ENCODE measurements around the gene EIF4B. TPM values are rescaled to one million over a fixed set of nuclear protein-coding genes. Genes with fewer than 3 reads are reported as not detected.

The EIF4B gene
- total RNA-seq, 1 donor from 2014 or later: 833 TPM

- peaks cover 9% of the 10 kb centered on the region for H4K20me1 ChIP-seq (ENCODE audit: low read depth)
- peaks cover 11% of the 10 kb centered on the region for H3K27me3 ChIP-seq
- no peak overlapping the region for H2AFZ ChIP-seq (replicated peaks)
- H3F3A ChIP-seq (ENCODE audit: low read depth): no peaks in the 10 kb centered on the region
- no peak for TF ChIP-seq EZH2 (IDR thresholded peaks at IDR 0.05)
- Mint-ChIP-seq H3K4me1 (peaks cover 17% of the 10 kb centered on the region), H3K27me3 (ENCODE audit: insufficient read depth, low read depth) (peaks cover 21% of the 10 kb centered on the region), H3K36me3 (no peaks in the 10 kb centered on the region), H3K27ac (peak overlapping the region; percentile 7), H3K9me3 (no peaks in the 10 kb centered on the region), H3K4me3 (no peak overlapping the region)
- no peaks in the 10 kb centered on the region for H3K79me2 ChIP-seq (ENCODE audit: low read depth)
- H3K4me2 ChIP-seq: no peak overlapping the region
- no peaks in the 10 kb centered on the region for H3K9me3 ChIP-seq (ENCODE audit: low read depth)
- H3K4me3 ChIP-seq: no peak overlapping the region
- peaks cover 2% of the 10 kb centered on the region for H3K4me1 ChIP-seq
- H3K36me3 ChIP-seq: no peaks in the 10 kb centered on the region
- no peak overlapping the region for H3K9ac ChIP-seq
- no peak for DNase-seq (ENCODE audit: low spot score)
- no peak overlapping the region for H3K27ac ChIP-seq
Observed at GRCh38 chr12:53056296-53056695, 50.0 kb downstream of the EIF4B start.

GRCh38 chr12:53056901-53057300, 50.6 kb downstream of the EIF4B start:
- Histone ChIP-seq H3K36me3 (no peaks in the 10 kb centered on the region), H4K20me1 (ENCODE audit: low read depth) (peaks cover 9% of the 10 kb centered on the region), H3K79me2 (ENCODE audit: low read depth) (no peaks in the 10 kb centered on the region), H3K4me1 (no peaks in the 10 kb centered on the region), H3F3A (ENCODE audit: low read depth) (no peaks in the 10 kb centered on the region), H3K4me3 (no peak overlapping the region), H3K27ac (no peak overlapping the region), H3K4me2 (no peak overlapping the region), H2AFZ (replicated peaks) (no peak overlapping the region), H3K9ac (no peak overlapping the region), H3K27me3 (peaks cover 11% of the 10 kb centered on the region), H3K9me3 (ENCODE audit: low read depth) (no peaks in the 10 kb centered on the region)
- TF ChIP-seq CTCF (IDR thresholded peaks at IDR 0.05) (no peak), EZH2phosphoT487 (IDR thresholded peaks at IDR 0.05) (no peak), EZH2 (IDR thresholded peaks at IDR 0.05) (no peak)
- no peak for DNase-seq (ENCODE audit: low spot score)
- no peak overlapping the region for H3K4me3 Mint-ChIP-seq
- H3K27ac Mint-ChIP-seq: peak overlapping the region; percentile 7
- H3K4me1 Mint-ChIP-seq: peaks cover 15% of the 10 kb centered on the region
- H3K9me3 Mint-ChIP-seq: no peaks in the 10 kb centered on the region
- peaks cover 19% of the 10 kb centered on the region for H3K27me3 Mint-ChIP-seq (ENCODE audit: insufficient read depth, low read depth)
- H3K36me3 Mint-ChIP-seq: no peaks in the 10 kb centered on the region

GRCh38 chr12:53057816-53058500, 51.7 kb downstream of the EIF4B start:
- H3K27me3 ChIP-seq: peaks cover 11% of the 10 kb centered on the region
- no peak overlapping the region for H3K4me2 ChIP-seq
- H3K9me3 Mint-ChIP-seq: no peaks in the 10 kb centered on the region
- peaks cover 8% of the 10 kb centered on the region for H4K20me1 ChIP-seq (ENCODE audit: low read depth)
- no peaks in the 10 kb centered on the region for H3K4me1 ChIP-seq
- no peak overlapping the region for H3K4me3 ChIP-seq
- H3K27ac Mint-ChIP-seq: peak overlapping the region; percentile 78
- H3K27ac ChIP-seq: no peak overlapping the region
- H3K9me3 ChIP-seq (ENCODE audit: low read depth): no peaks in the 10 kb centered on the region
- DNase-seq (ENCODE audit: low spot score): no peak
- H3K9ac ChIP-seq: no peak overlapping the region
- H3F3A ChIP-seq (ENCODE audit: low read depth): no peaks in the 10 kb centered on the region
- TF ChIP-seq EZH2phosphoT487 (IDR thresholded peaks at IDR 0.05): no peak
- no peak for TF ChIP-seq CTCF (IDR thresholded peaks at IDR 0.05)
- TF ChIP-seq EZH2 (IDR thresholded peaks at IDR 0.05): no peak
- H3K36me3 ChIP-seq: no peaks in the 10 kb centered on the region
- H2AFZ ChIP-seq (replicated peaks): no peak overlapping the region
- no peaks in the 10 kb centered on the region for H3K36me3 Mint-ChIP-seq
- H3K4me3 Mint-ChIP-seq: no peak overlapping the region
- H3K27me3 Mint-ChIP-seq (ENCODE audit: insufficient read depth, low read depth): peaks cover 17% of the 10 kb centered on the region
- peaks cover 15% of the 10 kb centered on the region for H3K4me1 Mint-ChIP-seq
- H3K79me2 ChIP-seq (ENCODE audit: low read depth): no peaks in the 10 kb centered on the region

- Histone ChIP-seq H3K4me1 (no peaks in the 10 kb centered on the region), H3K79me2 (ENCODE audit: low read depth) (no peaks in the 10 kb centered on the region), H3K9me3 (ENCODE audit: low read depth) (no peaks in the 10 kb centered on the region), H3K4me3 (no peak overlapping the region), H3F3A (ENCODE audit: low read depth) (no peaks in the 10 kb centered on the region), H3K27me3 (peaks cover 11% of the 10 kb centered on the region), H3K27ac (no peak overlapping the region), H3K36me3 (no peaks in the 10 kb centered on the region), H4K20me1 (ENCODE audit: low read depth) (no peaks in the 10 kb centered on the region), H3K4me2 (no peak overlapping the region), H3K9ac (no peak overlapping the region), H2AFZ (replicated peaks) (no peak overlapping the region)
- Mint-ChIP-seq H3K4me1 (peaks cover 11% of the 10 kb centered on the region), H3K9me3 (no peaks in the 10 kb centered on the region), H3K27ac (no peak overlapping the region), H3K27me3 (ENCODE audit: insufficient read depth, low read depth) (peaks cover 17% of the 10 kb centered on the region), H3K36me3 (no peaks in the 10 kb centered on the region), H3K4me3 (no peak overlapping the region)
- DNase-seq (ENCODE audit: low spot score): no peak
- TF ChIP-seq EZH2 (IDR thresholded peaks at IDR 0.05) (no peak), EZH2phosphoT487 (IDR thresholded peaks at IDR 0.05) (no peak), CTCF (IDR thresholded peaks at IDR 0.05) (no peak)
Observed at GRCh38 chr12:53058674-53059433, 52.6 kb downstream of the EIF4B start.

All from neural progenitor cell (in vitro differentiated cells).